Tibial nerve (tissue), 4 donors: Measurements from ENCODE around the gene LANCL3. TPM values are rescaled to one million over a fixed set of nuclear protein-coding genes. Genes with fewer than 3 reads are reported as not detected.
"Not testable (repeated sequence)": the region's sequence is repeated elsewhere in the genome, so short reads cannot be mapped to it uniquely, and the experiment has no call there.

Source experiments
- DNase-seq, 2 donors: peaks; one replicate each; pipeline ENCODE4 v3.0.0-alpha.2; 2019; ENCODE audit warnings: low spot score in 2 of 2
- H3K27ac ChIP-seq, 4 donors: fragments of 200-600 bp; sonication (generic) in 3 of 4; one replicate each; pipeline ENCODE4 v1.5.1; 2017 to 2019; ENCODE audit warnings: mild to moderate bottlenecking in 1 of 4
- H3K27me3 ChIP-seq, 2 donors: fragments of 200-600 bp; sonication (generic) in 1 of 2; one replicate each; pipeline versions ENCODE4 v1.5.1 to v1.6.0; 2017 to 2019
- H3K36me3 ChIP-seq, 3 donors: fragments of 200-600 bp; sonication (generic); one replicate each; pipeline ENCODE4 v1.5.1; 2018 to 2019
- H3K4me1 ChIP-seq, 4 donors: fragments of 200-600 bp; sonication (generic) in 3 of 4; one replicate each; pipeline ENCODE4 v1.5.1; 2017 to 2019
- H3K4me3 ChIP-seq, 4 donors: fragments of 200-600 bp; sonication (generic) in 3 of 4; one replicate each; pipeline ENCODE4 v1.5.1; 2017 to 2019; ENCODE audit warnings: mild to moderate bottlenecking in 1 of 4, moderate library complexity in 1 of 4
- H3K9me3 ChIP-seq, 4 donors: fragments of 200-600 bp; sonication (generic) in 3 of 4; one replicate each; pipeline ENCODE4 v1.5.1; 2017 to 2019
- EP300 ChIP-seq, 2 donors: sonication (generic); formaldehyde crosslinking; IDR thresholded peaks; one replicate each; pipeline ENCODE4 v1.6.1; 2017; ENCODE audit warnings: antibody characterized with exemption in 2 of 2, mild to moderate bottlenecking in 1 of 2
- POLR2A ChIP-seq, 2 donors: fragments of 450-650 bp; IDR thresholded peaks; one replicate each; pipeline ENCODE4 v1.6.1; 2017; ENCODE audit warnings: antibody characterized with exemption in 2 of 2, mild to moderate bottlenecking in 2 of 2, moderate library complexity in 2 of 2
- WGBS, 2 donors: methylation state at CpG; one replicate each; pipeline ENCODE4 v1.1.5; 2018; 5-methylcytosine and 5-hydroxymethylcytosine counted together
- total RNA-seq, 4 donors: library from RNA; depleted of rRNA; stranded (reverse); fragments of >200 nt; gene quantifications; one replicate each; pipeline ENCODE4 v1.1.0, GENCODE V29; 2016
- TF ChIP-seq, protein P1 (sequence below), 5 experiments: fragments of 200-600 bp in 3 of 5; fragments of 450-650 bp in 2 of 5; sonication (generic) in 3 of 5; IDR thresholded peaks; one replicate each; pipeline ENCODE4 v1.5.1; 2016 to 2019; ENCODE audit warnings: antibody characterized with exemption in 5 of 5, mild to moderate bottlenecking in 3 of 5, moderate library complexity in 2 of 5

LANCL3 gene
- total RNA-seq, 4 donors from 2014 or later: 0.22 to 1.8 (median 1.2) TPM

DNA sequence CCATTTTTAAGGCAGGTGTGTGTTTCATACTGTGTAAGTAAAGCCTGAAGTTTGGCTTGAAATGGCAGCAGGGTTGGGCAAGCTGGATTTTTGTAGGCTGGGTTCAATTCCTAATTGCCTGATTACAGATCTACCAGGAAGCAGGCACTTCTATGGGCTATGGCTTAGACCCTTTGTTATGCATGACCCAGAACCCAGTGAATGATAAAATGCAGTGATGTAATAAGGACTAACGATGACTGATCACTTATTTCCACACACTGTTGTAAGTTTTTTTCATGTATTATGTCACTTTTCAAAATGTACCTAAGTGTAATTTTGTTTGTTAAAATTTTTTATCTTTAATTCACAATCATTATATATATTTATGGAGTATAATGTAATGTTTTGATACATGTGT, 8.6 kb downstream of the LANCL3 start:
- 79 to 82% methylated on average over 1 of the region's 1 CpG for WGBS, 2 donors

DNA sequence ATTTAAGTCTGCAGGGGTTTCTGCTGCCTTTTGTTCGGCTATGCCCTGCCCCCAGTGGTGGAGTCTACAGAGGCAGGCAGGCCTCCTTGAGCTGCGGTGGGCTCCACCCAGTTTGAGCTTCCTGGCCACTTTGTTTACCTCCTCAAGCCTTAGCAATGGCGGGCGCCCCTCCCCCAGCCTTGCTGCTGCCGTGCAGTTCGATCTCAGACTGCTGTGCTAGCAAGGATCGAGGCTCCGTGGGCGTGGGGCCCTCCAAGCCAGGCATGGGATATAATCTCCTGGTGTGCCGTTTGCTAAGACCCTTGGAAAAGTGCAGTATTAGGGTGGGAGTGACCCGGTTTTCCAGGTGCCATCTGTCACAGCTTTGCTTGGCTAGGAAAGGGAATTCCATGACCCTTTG, 15.9 kb downstream of the LANCL3 start:
- H3K27ac ChIP-seq, H3K4me3 ChIP-seq, DNase-seq, H3K27me3 ChIP-seq, H3K9me3 ChIP-seq, H3K4me1 ChIP-seq, H3K36me3 ChIP-seq: not testable (repeated sequence)
- 88 to 91% methylated on average over 6 to 11 of the region's 11 CpGs for WGBS, 2 donors

More for the DNA sequence above, 8.6 kb downstream of the LANCL3 start:
- TF ChIP-seq, protein P1, sequence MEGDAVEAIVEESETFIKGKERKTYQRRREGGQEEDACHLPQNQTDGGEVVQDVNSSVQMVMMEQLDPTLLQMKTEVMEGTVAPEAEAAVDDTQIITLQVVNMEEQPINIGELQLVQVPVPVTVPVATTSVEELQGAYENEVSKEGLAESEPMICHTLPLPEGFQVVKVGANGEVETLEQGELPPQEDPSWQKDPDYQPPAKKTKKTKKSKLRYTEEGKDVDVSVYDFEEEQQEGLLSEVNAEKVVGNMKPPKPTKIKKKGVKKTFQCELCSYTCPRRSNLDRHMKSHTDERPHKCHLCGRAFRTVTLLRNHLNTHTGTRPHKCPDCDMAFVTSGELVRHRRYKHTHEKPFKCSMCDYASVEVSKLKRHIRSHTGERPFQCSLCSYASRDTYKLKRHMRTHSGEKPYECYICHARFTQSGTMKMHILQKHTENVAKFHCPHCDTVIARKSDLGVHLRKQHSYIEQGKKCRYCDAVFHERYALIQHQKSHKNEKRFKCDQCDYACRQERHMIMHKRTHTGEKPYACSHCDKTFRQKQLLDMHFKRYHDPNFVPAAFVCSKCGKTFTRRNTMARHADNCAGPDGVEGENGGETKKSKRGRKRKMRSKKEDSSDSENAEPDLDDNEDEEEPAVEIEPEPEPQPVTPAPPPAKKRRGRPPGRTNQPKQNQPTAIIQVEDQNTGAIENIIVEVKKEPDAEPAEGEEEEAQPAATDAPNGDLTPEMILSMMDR (IDR thresholded peaks at IDR 0.05): no peak
- no peak for TF ChIP-seq EP300 (IDR thresholded peaks at IDR 0.05)
- no peak for TF ChIP-seq POLR2A (IDR thresholded peaks at IDR 0.05)
- DNase-seq: no peak
- Histone ChIP-seq H3K4me1 (no peaks in the 10 kb centered on the region), H3K27me3 (peaks cover 0 to 4% of the 10 kb centered on the region in 2 donors), H3K9me3 (no peaks in the 10 kb centered on the region), H3K36me3 (no peaks in the 10 kb centered on the region), H3K4me3 (no peak overlapping the region), H3K27ac (no peak overlapping the region)

DNA sequence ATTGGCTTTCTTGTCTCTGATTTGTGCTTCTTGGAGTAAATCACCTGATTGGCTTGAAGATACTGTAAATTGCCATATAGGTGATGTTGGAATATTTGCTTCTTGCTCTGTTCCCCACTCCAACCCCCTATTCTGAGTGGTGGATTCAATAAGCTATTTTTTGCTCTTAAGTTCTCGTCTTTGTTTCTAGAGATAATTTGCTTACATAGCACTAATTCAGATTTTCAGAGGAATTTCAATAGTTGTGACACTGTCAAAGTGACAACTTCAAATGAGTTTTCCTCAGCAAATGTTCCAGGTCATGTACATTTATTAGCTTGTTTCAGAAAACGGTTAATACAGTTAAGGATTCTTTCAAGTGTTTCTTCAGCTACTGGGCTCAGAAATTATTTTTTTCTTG, 18.6 kb downstream of the LANCL3 start:
- DNase-seq: no peak
- WGBS, 2 donors: 56 to 70% methylated on average over 2 of the region's 2 CpGs
- Histone ChIP-seq H3K36me3 (no peaks in the 10 kb centered on the region), H3K4me3 (no peak overlapping the region), H3K4me1 (no peaks in the 10 kb centered on the region), H3K27ac (no peak overlapping the region), H3K9me3 (peaks cover 0 to 5% (median 0%) of the 10 kb centered on the region in 4 donors), H3K27me3 (no peaks in the 10 kb centered on the region)
- TF ChIP-seq, protein P1 (IDR thresholded peaks at IDR 0.05): no peak
- TF ChIP-seq EP300 (IDR thresholded peaks at IDR 0.05) (no peak), POLR2A (IDR thresholded peaks at IDR 0.05) (no peak)

DNA sequence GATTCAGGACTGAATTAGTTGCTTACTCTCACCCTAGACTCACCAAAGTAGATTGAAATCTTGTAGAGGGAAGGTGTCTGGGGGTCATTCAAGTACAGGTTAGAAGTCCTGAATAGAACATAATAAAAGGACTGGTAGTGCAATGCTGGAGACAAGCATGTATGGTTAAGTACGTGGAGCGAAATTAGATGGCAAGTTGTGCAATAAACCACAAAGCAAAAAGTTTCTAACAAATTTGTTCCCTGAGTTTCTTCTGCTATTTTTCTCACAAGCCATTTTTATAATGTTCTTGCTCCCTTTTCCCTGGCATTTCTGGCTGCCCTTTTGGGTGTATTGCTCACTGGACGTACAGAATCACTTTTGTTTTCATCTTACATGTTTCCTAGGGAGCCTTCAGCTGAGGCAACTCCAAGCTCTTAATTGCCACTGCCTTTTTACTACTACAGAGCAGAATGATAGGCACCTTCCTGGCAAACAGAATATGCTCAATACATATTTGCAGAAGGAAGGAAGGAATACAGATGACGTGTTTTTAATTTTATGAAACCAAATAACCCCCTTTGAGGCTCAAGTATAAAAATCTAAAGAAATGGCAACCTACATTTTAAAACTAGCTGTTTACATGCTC, 23.4 kb downstream of the LANCL3 start:
- WGBS, 2 donors: 51 to 60% methylated on average over 4 of the region's 4 CpGs

DNA sequence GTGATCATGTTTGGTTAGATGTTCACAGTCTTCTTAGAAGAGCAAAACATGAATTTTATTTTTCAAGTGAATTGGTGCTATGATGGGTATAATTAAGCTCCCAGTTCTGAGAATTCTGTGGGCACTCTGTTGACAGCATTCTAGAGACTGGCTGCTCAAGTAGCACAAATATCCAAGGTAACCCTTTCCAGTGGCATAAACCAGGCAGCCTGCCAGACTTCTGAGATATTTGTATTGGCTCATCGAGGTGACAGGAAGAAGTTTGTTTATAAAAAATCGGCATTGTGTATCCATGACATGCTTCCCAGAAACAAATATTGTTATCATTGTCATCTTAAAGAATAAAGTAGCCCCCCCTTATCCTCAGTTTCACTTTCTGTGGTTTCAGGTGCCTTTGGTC, 28.3 kb downstream of the LANCL3 start:
- Histone ChIP-seq H3K9me3 (no peaks in the 10 kb centered on the region), H3K27ac (no peak overlapping the region), H3K27me3 (peaks cover 0 to 9% of the 10 kb centered on the region in 2 donors), H3K36me3 (no peaks in the 10 kb centered on the region), H3K4me3 (no peak overlapping the region), H3K4me1 (no peaks in the 10 kb centered on the region)
- TF ChIP-seq EP300 (IDR thresholded peaks at IDR 0.05): no peak
- TF ChIP-seq, protein P1 (IDR thresholded peaks at IDR 0.05): no peak
- DNase-seq: no peak
- 47 to 60% methylated on average over 2 of the region's 2 CpGs for WGBS, 2 donors

More for the DNA sequence above, 23.4 kb downstream of the LANCL3 start:
- TF ChIP-seq, protein P1 (IDR thresholded peaks at IDR 0.05): no peak
- no peak for TF ChIP-seq EP300 (IDR thresholded peaks at IDR 0.05)
- TF ChIP-seq POLR2A (IDR thresholded peaks at IDR 0.05): no peak
- Histone ChIP-seq H3K27me3 (no peaks in the 10 kb centered on the region), H3K27ac (no peak overlapping the region), H3K9me3 (no peaks in the 10 kb centered on the region), H3K36me3 (no peaks in the 10 kb centered on the region), H3K4me1 (no peaks in the 10 kb centered on the region), H3K4me3 (no peak overlapping the region)
- no peak for DNase-seq
